Stimulated activated naive CD8-positive, alpha-beta T cell treated with anti-CD3 and anti-CD28 coated beads, Interleukin-15, Interleukin-2, amounts not matched to agents 100 U/mL and 50 U/mL, for 24 hours (primary cell): Measurements from ENCODE around the gene BRDT.
A peak's percentile ranks its signal among the peaks of the same experiment; 100 is the strongest.
"Not testable (repeated sequence)": the region's sequence is repeated elsewhere in the genome, so short reads cannot be mapped to it uniquely, and the experiment has no call there.

Source experiments
- ATAC-seq: fragments of 150-1000 bp; cut with Tn5 transposase; one replicate; pipeline ENCODE4 v1.10.0; 2021
- DNase-seq: peaks from one replicate; pipeline ENCODE4 v3.0.0; 2021

Gene BRDT

GRCh38 chr1:91993256-91993655 lies 44.1 kb downstream of the BRDT start:
- DNase-seq: no peak
- no peak for ATAC-seq

GRCh38 chr1:91997607-91998195 lies 48.5 kb downstream of the BRDT start:
- DNase-seq: peak; percentile 44
- no peak for ATAC-seq

- ATAC-seq: no peak
- no peak for DNase-seq
These were observed 54.9 kb downstream of the BRDT start for GRCh38 chr1:92004129-92004528.

GRCh38 chr1:92013923-92014322 lies 64.7 kb downstream of the BRDT start:
- ATAC-seq (no peak), DNase-seq (no peak)

GRCh38 chr1:92016720-92017316 lies 67.6 kb downstream of the BRDT start:
- DNase-seq (no peak), ATAC-seq (no peak)

GRCh38 chr1:92017656-92018055 lies 68.5 kb downstream of the BRDT start:
- ATAC-seq: no peak
- DNase-seq: no peak

GRCh38 chr1:92026042-92026441 lies 76.8 kb downstream of the BRDT start:
- ATAC-seq, DNase-seq: not testable (repeated sequence)

- DNase-seq (no peak), ATAC-seq (no peak)
These were observed 77.6 kb downstream of the BRDT start for GRCh38 chr1:92026806-92027205.

GRCh38 chr1:92029241-92029922 lies 80.2 kb downstream of the BRDT start:
- DNase-seq: no peak
- no peak for ATAC-seq

GRCh38 chr1:92030656-92031107 lies 81.5 kb downstream of the BRDT start:
- ATAC-seq (peak; percentile 60), DNase-seq (peak; percentile 8)

- ATAC-seq (no peak), DNase-seq (no peak)
These were observed 82.3 kb downstream of the BRDT start for GRCh38 chr1:92031281-92032110.

- DNase-seq: no peak
These were observed 88.2 kb downstream of the BRDT start for GRCh38 chr1:92037400-92037799.

GRCh38 chr1:92038695-92039346 lies 89.6 kb downstream of the BRDT start:
- DNase-seq: no peak
- ATAC-seq: no peak

More at GRCh38 chr1:92037400-92037799, 88.2 kb downstream of the BRDT start:
- no peak for ATAC-seq

- DNase-seq (no peak), ATAC-seq (no peak)
These were observed 91.8 kb downstream of the BRDT start for GRCh38 chr1:92040971-92041370.

- DNase-seq (no peak), ATAC-seq (no peak)
These were observed 94.4 kb downstream of the BRDT start for GRCh38 chr1:92043621-92044020.

- DNase-seq (no peak), ATAC-seq (no peak)
These were observed 96.7 kb downstream of the BRDT start for GRCh38 chr1:92045766-92046495.

- DNase-seq (no peak), ATAC-seq (no peak)
These were observed 102.7 kb downstream of the BRDT start for GRCh38 chr1:92051948-92052347.
